ENCODE measurements around the gene PPP1R13L. TPM values are rescaled to one million over a fixed set of nuclear protein-coding genes. Genes with fewer than 3 reads are reported as not detected.
A peak's percentile ranks its signal among the peaks of the same experiment; 100 is the strongest.

The PPP1R13L gene
- total RNA-seq, 1 experiment from 2014 or later: 27.5 TPM

DNA sequence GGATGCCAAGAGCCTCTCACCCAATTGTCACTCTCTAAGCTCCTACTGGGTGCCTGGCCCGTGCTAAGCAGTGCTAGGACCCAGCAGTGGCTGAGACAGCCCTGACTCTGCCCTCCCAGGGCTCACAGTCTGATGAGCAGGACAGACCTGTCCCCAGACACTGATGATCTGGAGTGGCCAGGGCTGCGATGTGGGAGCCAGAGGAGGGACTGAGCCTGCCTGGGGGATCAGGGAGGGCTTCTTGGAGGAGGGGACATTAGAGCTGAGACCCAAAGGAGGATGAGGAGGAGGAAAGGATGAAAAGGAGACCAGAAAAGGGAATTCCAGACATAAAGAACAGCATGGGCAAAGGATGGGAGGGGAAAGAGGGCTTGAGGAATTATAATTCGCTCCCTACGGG lies 12.3 kb upstream of the PPP1R13L start:
- Mint-ChIP-seq H3K9me3 (no peaks in the 10 kb centered on the region), H3K4me1 (peaks cover 4% of the 10 kb centered on the region; the same call in 1 of the 2 replicates), H3K4me3 (no peak overlapping the region), H3K27ac (peak overlapping the region; percentile 70), H3K27me3 (ENCODE audit: low read depth) (no peaks in the 10 kb centered on the region), H3K36me3 (peaks cover 30% of the 10 kb centered on the region)
- TF ChIP-seq MYBL2 (CRISPR knock-in tag; IDR thresholded peaks at IDR 0.05) (no peak), ZNF138 (CRISPR knock-in tag; conservative IDR thresholded peaks at IDR 0.05) (no peak), CREM (CRISPR knock-in tag; IDR thresholded peaks at IDR 0.05) (no peak), CREB1 (CRISPR knock-in tag; IDR thresholded peaks at IDR 0.05) (no peak), NR1H2 (CRISPR knock-in tag; IDR thresholded peaks at IDR 0.05) (no peak), TP53 (CRISPR knock-in tag; IDR thresholded peaks at IDR 0.05) (no peak), CBFB (CRISPR knock-in tag; IDR thresholded peaks at IDR 0.05; ENCODE audit: low read depth) (no peak), NFE2L1 (CRISPR knock-in tag; IDR thresholded peaks at IDR 0.05) (no peak), ESRRA (CRISPR knock-in tag; IDR thresholded peaks at IDR 0.05; ENCODE audit: borderline replicate concordance) (no peak), ZNF263 (CRISPR knock-in tag; IDR thresholded peaks at IDR 0.05; ENCODE audit: low read depth) (no peak), NR2C2 (CRISPR knock-in tag; IDR thresholded peaks at IDR 0.05) (no peak), JAZF1 (CRISPR knock-in tag; IDR thresholded peaks at IDR 0.05) (no peak), ZNF671 (CRISPR knock-in tag; IDR thresholded peaks at IDR 0.05) (no peak), ZNF423 (CRISPR knock-in tag; IDR thresholded peaks at IDR 0.05) (no peak)
- TF ChIP-seq, protein P1, sequence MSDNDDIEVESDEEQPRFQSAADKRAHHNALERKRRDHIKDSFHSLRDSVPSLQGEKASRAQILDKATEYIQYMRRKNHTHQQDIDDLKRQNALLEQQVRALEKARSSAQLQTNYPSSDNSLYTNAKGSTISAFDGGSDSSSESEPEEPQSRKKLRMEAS (CRISPR knock-in tag; IDR thresholded peaks at IDR 0.05): no peak
- TF ChIP-seq, protein P2, sequence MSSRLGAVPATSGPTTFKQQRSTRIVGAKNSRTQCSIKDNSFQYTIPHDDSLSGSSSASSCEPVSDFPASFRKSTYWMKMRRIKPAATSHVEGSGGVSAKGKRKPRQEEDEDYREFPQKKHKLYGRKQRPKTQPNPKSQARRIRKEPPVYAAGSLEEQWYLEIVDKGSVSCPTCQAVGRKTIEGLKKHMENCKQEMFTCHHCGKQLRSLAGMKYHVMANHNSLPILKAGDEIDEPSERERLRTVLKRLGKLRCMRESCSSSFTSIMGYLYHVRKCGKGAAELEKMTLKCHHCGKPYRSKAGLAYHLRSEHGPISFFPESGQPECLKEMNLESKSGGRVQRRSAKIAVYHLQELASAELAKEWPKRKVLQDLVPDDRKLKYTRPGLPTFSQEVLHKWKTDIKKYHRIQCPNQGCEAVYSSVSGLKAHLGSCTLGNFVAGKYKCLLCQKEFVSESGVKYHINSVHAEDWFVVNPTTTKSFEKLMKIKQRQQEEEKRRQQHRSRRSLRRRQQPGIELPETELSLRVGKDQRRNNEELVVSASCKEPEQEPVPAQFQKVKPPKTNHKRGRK (CRISPR knock-in tag; IDR thresholded peaks at IDR 0.05; ENCODE audit: borderline replicate concordance): no peak
- TF ChIP-seq, protein P3, sequence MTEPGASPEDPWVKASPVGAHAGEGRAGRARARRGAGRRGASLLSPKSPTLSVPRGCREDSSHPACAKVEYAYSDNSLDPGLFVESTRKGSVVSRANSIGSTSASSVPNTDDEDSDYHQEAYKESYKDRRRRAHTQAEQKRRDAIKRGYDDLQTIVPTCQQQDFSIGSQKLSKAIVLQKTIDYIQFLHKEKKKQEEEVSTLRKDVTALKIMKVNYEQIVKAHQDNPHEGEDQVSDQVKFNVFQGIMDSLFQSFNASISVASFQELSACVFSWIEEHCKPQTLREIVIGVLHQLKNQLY (CRISPR knock-in tag; IDR thresholded peaks at IDR 0.05): no peak
- TF ChIP-seq, protein P4, sequence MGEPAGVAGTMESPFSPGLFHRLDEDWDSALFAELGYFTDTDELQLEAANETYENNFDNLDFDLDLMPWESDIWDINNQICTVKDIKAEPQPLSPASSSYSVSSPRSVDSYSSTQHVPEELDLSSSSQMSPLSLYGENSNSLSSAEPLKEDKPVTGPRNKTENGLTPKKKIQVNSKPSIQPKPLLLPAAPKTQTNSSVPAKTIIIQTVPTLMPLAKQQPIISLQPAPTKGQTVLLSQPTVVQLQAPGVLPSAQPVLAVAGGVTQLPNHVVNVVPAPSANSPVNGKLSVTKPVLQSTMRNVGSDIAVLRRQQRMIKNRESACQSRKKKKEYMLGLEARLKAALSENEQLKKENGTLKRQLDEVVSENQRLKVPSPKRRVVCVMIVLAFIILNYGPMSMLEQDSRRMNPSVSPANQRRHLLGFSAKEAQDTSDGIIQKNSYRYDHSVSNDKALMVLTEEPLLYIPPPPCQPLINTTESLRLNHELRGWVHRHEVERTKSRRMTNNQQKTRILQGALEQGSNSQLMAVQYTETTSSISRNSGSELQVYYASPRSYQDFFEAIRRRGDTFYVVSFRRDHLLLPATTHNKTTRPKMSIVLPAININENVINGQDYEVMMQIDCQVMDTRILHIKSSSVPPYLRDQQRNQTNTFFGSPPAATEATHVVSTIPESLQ (CRISPR knock-in tag; IDR thresholded peaks at IDR 0.05): no peak
- TF ChIP-seq, protein P5, sequence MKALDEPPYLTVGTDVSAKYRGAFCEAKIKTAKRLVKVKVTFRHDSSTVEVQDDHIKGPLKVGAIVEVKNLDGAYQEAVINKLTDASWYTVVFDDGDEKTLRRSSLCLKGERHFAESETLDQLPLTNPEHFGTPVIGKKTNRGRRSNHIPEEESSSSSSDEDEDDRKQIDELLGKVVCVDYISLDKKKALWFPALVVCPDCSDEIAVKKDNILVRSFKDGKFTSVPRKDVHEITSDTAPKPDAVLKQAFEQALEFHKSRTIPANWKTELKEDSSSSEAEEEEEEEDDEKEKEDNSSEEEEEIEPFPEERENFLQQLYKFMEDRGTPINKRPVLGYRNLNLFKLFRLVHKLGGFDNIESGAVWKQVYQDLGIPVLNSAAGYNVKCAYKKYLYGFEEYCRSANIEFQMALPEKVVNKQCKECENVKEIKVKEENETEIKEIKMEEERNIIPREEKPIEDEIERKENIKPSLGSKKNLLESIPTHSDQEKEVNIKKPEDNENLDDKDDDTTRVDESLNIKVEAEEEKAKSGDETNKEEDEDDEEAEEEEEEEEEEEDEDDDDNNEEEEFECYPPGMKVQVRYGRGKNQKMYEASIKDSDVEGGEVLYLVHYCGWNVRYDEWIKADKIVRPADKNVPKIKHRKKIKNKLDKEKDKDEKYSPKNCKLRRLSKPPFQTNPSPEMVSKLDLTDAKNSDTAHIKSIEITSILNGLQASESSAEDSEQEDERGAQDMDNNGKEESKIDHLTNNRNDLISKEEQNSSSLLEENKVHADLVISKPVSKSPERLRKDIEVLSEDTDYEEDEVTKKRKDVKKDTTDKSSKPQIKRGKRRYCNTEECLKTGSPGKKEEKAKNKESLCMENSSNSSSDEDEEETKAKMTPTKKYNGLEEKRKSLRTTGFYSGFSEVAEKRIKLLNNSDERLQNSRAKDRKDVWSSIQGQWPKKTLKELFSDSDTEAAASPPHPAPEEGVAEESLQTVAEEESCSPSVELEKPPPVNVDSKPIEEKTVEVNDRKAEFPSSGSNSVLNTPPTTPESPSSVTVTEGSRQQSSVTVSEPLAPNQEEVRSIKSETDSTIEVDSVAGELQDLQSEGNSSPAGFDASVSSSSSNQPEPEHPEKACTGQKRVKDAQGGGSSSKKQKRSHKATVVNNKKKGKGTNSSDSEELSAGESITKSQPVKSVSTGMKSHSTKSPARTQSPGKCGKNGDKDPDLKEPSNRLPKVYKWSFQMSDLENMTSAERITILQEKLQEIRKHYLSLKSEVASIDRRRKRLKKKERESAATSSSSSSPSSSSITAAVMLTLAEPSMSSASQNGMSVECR (CRISPR knock-in tag; IDR thresholded peaks at IDR 0.05; ENCODE audit: borderline replicate concordance): no peak
- POLR2A ChIA-PET: interaction anchor here (0.9 kb wide), 1 partner anchor 11 kb away, joined by 3 read pairs; no protein-coding TSS in a partner anchor
- CTCF ChIA-PET: interaction anchor here (1.5 to 3.8 kb wide), 2 partner anchors 14 to 62 kb away, joined by 4 to 21 read pairs; partner anchors contain the start of gene PPP1R13L
- no peak for DNase-seq (ENCODE audit: low spot score)
- ATAC-seq: no peak

All from WTC11 (cell line).